ENCODE data around the gene CAMK1D. TPM values are rescaled to one million over a fixed set of nuclear protein-coding genes. Genes with fewer than 3 reads are reported as not detected.

The CAMK1D gene
- total and polyA plus RNA-seq, 2 of the 8 experiments (the other 6 are each of a cell fraction or from before 2014, with no cell fraction given): 3.5 to 10.6 TPM

GRCh38 chr10:12479437-12479844 is 130.1 kb downstream of the CAMK1D start:
- H2BK5ac ChIP-seq (ENCODE audit: low read depth, low read length): no peak overlapping the region
- DNase-seq (ENCODE audit: low read depth in 1 of 2, low spot score in 2 of 2): no peak
- no peak for FAIRE-seq
- no peaks in the 10 kb centered on the region for H3K79me2 ChIP-seq (ENCODE audit: control insufficient read depth in 1 of 2, insufficient read depth in 2 of 2, low read length in 2 of 2)
- H3K4me3 ChIP-seq (ENCODE audit: extremely low read depth in 1 of 4, insufficient read depth in 2 of 4, low read depth in 3 of 4, low read length in 4 of 4): no peak overlapping the region
- no peak overlapping the region for H3K56ac ChIP-seq (replicated peaks; ENCODE audit: insufficient read length, low read depth, low read length)
- no peak overlapping the region for H2BK20ac ChIP-seq (ENCODE audit: low read length)
- H3K4ac ChIP-seq (replicated peaks; ENCODE audit: insufficient read length, low read depth, low read length): no peak overlapping the region
- H3K9ac ChIP-seq (replicated peaks in 1 of 4; ENCODE audit: extremely low read depth in 1 of 4, low read depth in 3 of 4, low read length in 3 of 4): no peak overlapping the region
- H3K36me3 ChIP-seq (ENCODE audit: control insufficient read depth in 2 of 4, insufficient read depth in 4 of 4, low read length in 3 of 4): no peaks in the 10 kb centered on the region
- H2BK12ac ChIP-seq (ENCODE audit: low read depth, low read length): no peak overlapping the region
- H4K20me1 ChIP-seq (replicated peaks in 1 of 2; ENCODE audit: control insufficient read depth in 1 of 2, insufficient read depth in 2 of 2, low read length in 2 of 2): no peaks in the 10 kb centered on the region
- H3K4me1 ChIP-seq (replicated peaks in 1 of 4; ENCODE audit: control insufficient read depth in 3 of 4, insufficient read depth in 4 of 4, low read length in 3 of 4): peaks cover 5 to 13% (median 10%) of the 10 kb centered on the region in 4 experiments; a peak in 6 of 7 replicates
- H2AFZ ChIP-seq (ENCODE audit: low read length): no peak overlapping the region
- peaks cover 4 to 8% of the 10 kb centered on the region in 2 experiments; a peak in 2 of 4 replicates for H3K9me3 ChIP-seq (ENCODE audit: insufficient read depth in 2 of 2, low read depth in 1 of 2, low read length in 1 of 2)
- no peak overlapping the region for H2BK15ac ChIP-seq (ENCODE audit: low read length)
- H3K23me2 ChIP-seq (ENCODE audit: low read depth, low read length): no peaks in the 10 kb centered on the region
- H3K14ac ChIP-seq (ENCODE audit: insufficient read length): no peak overlapping the region
- no peak overlapping the region for H2AK5ac ChIP-seq (ENCODE audit: low read depth, low read length)
- H4K8ac ChIP-seq (ENCODE audit: extremely low read depth, insufficient read depth, low read length): no peak overlapping the region
- H3K23ac ChIP-seq (ENCODE audit: insufficient read length): no peak overlapping the region
- no peaks in the 10 kb centered on the region for H3K27me3 ChIP-seq (replicated peaks in 1 of 4; ENCODE audit: control insufficient read depth in 3 of 4, extremely low read depth in 1 of 4, insufficient read depth in 3 of 4, low read length in 3 of 4)
- TF ChIP-seq SIRT6 (IDR thresholded peaks at IDR 0.05; ENCODE audit: low read length) (no peak), ATF3 (IDR thresholded peaks at IDR 0.05; ENCODE audit: insufficient read depth, low read depth, low read length) (no peak), USF2 (IDR thresholded peaks at IDR 0.05; ENCODE audit: low read length) (no peak), POLR2A (IDR thresholded peaks at IDR 0.05; ENCODE audit: control extremely low read depth in 1 of 2, low read depth in 2 of 2, low read length in 2 of 2) (no peak), MAX (IDR thresholded peaks at IDR 0.05) (no peak), CTBP2 (IDR thresholded peaks at IDR 0.05; ENCODE audit: borderline replicate concordance, insufficient read depth, insufficient read length, low read length) (no peak)
- POLR2A ChIA-PET (ENCODE audit: partially characterized antibody): interaction anchor here (1.4 kb wide), 1 partner anchor 17 kb away, joined by 5 read pairs; no protein-coding TSS in a partner anchor
- H3K79me1 ChIP-seq (ENCODE audit: low read depth, low read length): no peaks in the 10 kb centered on the region
- H2BK120ac ChIP-seq (replicated peaks; ENCODE audit: low read depth, low read length): no peak overlapping the region
- H3K4me2 ChIP-seq (ENCODE audit: insufficient read depth in 1 of 2, low read depth in 2 of 2, low read length in 2 of 2): no peak overlapping the region
- H3K27ac ChIP-seq (ENCODE audit: low read depth, low read length): no peak overlapping the region
- no peak overlapping the region for H4K5ac ChIP-seq (ENCODE audit: insufficient read length, low read depth, low read length)
- no peak overlapping the region for H4K91ac ChIP-seq (replicated peaks; ENCODE audit: insufficient read length, low read length)
- WGBS, 2 experiments (ENCODE audit: extremely low coverage in 1 of 2, insufficient coverage in 1 of 2, insufficient read length in 1 of 2, insufficient replicate concordance in 2 of 2, low coverage in 1 of 2, low lambda C conversion rate in 2 of 2, missing lambda C conversion rate in 1 of 2): 94% methylated on average over 12 of the region's 12 CpGs; no CpG with 5 or more reads in 1 of the 2 experiments
- CTCF ChIA-PET (ENCODE audit: partially characterized antibody): interaction anchor here (0.7 to 1.7 kb wide), 4 partner anchors 8 to 559 kb away, joined by 3 to 4 read pairs (median 3); no protein-coding TSS in a partner anchor
- H3K18ac ChIP-seq (ENCODE audit: extremely low read depth, low read length): no peak overlapping the region

Data from H1 (cell line).